Non-pigmented ciliary epithelial cell (primary cell): ENCODE measurements around the gene TPI1.

Experiments used
- DNase-seq: peaks from one replicate; pipeline ENCODE4 v3.0.0-alpha.2; 2010; ENCODE audit warnings: low read depth

TPI1 gene

DNA sequence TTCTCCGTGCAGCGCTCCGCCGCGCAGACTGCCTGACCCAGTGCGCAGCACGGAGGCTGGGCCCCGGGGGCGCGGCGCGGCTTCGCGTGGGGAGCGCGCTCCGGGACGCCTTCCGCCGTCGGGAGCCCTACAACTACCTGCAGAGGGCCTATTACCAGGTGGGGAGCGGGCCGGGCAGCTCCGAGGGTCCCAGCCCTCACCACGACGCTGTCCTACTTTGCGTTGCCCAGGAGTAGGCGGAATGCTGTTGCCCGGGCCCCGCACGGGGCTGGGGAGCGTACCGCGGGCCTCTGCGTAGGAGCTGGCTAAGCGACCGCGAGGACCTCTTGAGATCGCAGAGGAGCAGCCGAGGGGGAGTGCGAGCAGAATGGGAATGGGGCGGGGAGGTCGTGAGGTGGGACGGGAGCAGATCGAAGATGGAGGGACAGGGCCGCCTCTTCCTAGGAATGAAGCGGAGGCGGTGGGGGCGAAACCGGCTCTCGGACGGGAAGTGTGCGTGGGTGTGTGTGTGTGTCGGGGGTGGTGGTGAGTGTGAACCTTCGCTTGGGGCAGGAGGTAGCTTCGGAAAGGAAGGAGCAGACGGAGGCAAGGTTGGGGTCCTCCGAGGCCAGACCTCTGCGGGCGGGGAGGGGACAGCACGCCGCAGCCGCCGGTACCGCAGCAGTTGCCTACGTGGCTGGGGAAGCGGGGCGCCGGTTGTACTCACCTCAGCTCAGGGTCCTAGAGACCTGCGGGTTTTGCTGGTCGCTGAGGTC lies 38.4 kb upstream of the TPI1 start:
- DNase-seq = no peak

DNA sequence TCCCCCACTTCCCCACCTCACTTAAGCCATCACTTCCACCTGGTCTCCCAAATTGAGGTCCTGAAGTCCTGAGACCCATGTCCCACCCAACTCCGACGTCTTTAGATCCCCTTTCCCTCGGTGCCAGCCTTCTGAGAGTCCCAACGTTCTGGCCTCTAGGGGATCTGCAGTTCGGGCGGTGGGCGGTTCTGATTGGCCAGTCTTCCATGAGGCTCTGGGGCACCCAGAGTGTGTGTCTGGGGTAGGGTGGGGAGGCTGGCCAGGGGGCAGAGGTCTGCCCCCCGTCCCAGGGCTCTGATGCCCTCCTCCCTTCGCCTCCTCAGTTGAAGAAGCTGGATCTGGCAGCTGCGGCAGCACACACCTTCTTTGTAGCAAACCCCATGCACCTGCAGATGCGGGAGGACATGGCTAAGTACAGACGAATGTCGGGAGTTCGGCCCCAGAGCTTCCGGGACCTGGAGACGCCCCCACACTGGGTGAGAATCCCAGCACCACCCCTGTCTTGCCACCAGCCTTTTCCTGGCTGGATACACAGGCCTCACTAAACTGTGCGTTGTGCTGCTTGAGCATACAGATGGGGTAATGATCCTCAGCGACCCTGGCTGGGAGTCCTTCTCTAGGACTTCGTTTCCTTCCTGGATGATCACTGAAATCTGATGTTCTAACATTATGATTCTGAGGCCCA lies 37.7 kb upstream of the TPI1 start:
- DNase-seq = no peak

GRCh38 chr12:6830286-6830890 lies 36.9 kb upstream of the TPI1 start:
- DNase-seq = no peak

GRCh38 chr12:6830999-6831398 lies 36.3 kb upstream of the TPI1 start:
- DNase-seq = no peak

DNA sequence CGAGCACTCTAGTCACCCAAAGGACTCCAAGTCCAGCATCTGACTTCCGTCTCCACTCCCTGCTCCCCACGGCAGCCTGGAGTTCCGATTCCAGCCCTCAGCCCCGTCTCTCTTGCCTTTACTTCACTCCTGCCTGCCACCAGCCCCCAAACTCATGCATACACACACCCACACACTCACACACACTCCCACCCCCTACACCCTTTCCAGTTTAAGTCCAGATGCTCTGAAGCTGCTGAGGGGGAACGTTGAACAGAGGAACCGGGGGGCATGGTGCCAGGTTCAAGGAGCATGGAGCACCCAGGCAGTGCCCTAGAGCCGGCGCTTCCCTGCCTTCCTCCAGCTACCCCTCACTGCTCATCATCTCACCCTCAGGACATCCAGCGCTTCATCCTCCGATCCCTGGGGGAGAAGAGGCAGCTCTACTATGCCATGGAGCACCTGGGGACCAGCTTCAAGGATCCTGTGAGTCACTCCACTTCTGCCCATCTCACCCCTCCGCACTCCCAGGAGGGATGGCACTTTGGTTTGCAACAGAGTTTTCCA lies 35.8 kb upstream of the TPI1 start:
- no peak for DNase-seq

DNA sequence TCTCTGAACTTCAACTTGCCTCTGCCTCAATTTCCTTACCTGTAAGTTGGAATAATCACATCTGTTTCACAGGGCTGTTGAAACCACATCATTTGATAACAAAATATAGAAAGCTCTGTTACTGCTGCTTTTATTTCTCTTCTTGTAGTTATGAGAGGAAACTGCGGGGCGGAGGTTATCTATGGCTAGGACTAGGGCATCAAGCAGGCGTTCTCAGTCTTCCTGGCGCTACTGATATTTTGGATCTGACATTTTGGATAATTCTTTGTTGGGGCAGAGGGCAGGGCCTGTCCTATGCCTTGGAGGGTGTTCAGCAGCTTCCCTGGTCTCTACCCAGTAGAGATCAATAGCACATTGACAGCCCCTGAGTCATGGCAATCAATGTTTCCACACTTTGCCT lies 35.2 kb upstream of the TPI1 start:
- DNase-seq = no peak

DNA sequence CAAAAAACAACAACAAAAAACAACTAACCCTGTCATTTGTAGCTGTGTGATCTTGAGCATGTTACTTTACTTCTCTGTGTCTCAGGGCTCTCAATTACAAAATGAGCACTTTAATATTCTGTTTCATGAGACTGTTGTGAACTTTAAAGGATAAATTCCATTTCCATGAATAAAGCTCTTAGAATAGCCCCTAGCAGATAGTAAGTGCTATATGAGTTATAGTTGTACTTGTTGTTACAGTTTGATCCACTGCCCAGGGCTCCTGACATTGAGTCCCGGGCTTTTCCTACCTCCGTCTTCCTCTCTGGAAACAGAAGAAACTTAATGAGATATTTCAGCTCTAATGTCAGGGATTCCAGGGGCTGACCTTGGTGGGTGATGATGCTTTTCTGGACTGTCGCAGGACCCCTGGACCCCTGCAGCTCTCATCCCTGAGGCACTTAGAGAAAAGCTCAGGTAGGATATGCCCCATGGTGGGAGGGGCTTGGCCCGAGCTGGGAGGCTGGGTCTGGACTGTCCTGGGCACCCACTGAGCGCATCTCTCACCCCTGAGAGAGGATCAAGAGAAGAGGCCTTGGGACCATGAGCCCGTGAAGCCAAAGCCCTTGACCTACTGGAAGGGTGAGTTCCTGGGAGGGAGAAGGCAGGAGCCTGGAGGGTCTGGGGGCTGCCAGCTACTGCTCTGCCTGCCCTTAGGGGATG lies 34.0 kb upstream of the TPI1 start:
- DNase-seq = no peak

GRCh38 chr12:6834254-6834653 lies 33.1 kb upstream of the TPI1 start:
- DNase-seq = no peak

- no peak for DNase-seq
Measured at GRCh38 chr12:6834873-6835272, 32.5 kb upstream of the TPI1 start.

DNA sequence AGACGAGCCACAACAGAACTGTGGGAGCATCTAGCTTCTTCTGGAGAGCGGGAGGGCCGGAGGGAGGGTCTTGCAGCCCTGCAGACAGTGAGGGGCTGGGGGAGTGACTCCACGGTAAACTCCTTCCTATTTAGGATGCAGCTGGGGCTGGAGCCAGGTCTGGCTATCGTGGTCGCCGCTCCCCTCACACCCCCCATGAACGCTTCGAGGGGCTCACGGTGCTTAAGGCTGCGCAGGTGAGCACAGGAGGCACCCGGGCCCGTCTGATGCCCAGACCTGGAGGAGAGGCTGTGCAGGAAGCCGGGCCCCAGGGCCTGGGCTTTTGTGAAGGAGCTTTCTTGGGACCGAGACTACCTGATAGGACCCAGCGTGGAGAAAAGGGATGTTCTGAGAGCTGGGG lies 30.5 kb upstream of the TPI1 start:
- DNase-seq = no peak

DNA sequence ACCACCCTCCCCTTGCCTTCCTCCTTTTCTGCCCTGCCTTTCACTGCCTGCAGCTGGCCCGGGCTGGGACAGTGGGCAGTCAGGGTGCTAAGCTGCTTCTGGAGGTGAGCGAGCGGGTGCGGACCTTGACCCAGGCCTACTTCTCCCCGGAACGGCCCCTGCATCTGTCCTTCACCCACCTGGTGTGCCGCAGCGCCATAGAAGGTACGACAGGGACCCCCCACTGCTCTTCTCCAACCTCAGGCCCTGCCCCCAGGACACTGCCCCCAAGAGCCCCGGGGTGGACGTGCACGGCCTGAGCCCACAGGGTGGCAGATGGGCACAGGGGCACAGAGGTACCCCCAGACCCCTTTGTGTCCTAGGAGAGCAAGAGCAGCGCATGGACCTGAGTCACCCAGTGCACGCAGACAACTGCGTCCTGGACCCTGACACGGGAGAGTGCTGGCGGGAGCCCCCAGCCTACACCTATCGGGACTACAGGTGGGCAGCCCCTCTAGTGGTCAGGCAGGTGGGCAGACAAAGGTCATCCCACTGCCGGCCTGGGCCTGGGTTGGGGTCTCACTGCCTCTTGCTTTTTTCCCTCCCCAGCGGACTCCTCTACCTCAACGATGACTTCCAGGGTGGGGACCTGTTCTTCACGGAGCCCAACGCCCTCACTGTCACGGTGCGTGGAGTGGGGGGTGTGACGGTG lies 29.8 kb upstream of the TPI1 start:
- DNase-seq = no peak

GRCh38 chr12:6838854-6839253 lies 28.5 kb upstream of the TPI1 start:
- DNase-seq = no peak

DNA sequence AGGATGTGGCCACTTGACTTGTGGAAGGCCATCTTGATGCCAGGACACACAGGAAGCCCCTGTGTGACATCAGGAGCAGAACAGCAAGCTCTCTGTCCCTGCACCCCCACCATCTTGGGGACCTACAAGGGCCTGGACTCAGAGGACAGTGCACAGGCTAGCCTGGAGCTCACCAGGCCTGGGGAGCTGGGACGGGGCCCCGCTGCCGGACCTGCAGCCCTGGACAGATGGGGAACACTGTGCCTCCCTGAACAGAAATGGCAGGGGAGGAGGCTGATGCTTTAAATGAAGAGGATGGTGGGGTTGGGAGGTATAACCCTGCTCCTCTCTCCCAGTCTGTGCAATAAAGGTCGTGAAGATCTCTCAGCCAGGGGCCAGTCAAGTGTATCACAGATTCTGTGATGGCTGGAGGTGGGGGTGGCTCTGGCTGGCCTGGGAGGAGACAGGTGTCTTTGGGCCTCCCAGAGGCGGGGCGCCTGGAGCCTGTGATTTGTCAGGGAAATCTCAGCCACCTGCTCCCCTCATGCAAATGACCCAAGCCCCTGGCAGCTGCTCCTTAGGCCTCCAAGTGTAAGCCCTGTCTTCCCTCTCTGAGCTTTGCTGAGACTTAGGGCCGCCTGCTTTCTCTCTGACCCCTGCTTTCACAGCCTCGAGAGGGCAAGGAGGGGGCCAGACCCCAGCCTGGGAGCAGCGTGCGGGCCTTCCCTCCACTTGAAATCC lies 27.7 kb upstream of the TPI1 start:
- DNase-seq = no peak

DNA sequence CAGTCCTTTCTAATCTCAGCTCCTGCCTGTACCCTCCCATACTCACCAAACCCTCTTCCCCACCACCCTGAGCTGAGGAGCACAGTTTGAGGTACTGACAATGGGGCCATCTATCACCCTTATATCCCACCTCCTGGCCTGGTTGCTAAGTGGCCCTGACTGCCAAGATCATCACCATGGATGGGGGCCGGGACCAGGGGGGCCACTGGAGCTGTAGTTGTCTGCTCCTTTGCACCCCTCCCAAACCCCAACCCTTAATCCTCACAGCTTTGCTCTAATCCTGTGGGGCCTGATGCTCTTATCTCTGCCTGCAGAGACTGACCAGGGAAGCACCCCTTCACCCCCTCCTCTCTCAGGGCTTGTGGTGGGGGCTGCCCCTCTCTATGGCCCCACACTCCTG lies 27.0 kb upstream of the TPI1 start:
- DNase-seq = no peak

DNA sequence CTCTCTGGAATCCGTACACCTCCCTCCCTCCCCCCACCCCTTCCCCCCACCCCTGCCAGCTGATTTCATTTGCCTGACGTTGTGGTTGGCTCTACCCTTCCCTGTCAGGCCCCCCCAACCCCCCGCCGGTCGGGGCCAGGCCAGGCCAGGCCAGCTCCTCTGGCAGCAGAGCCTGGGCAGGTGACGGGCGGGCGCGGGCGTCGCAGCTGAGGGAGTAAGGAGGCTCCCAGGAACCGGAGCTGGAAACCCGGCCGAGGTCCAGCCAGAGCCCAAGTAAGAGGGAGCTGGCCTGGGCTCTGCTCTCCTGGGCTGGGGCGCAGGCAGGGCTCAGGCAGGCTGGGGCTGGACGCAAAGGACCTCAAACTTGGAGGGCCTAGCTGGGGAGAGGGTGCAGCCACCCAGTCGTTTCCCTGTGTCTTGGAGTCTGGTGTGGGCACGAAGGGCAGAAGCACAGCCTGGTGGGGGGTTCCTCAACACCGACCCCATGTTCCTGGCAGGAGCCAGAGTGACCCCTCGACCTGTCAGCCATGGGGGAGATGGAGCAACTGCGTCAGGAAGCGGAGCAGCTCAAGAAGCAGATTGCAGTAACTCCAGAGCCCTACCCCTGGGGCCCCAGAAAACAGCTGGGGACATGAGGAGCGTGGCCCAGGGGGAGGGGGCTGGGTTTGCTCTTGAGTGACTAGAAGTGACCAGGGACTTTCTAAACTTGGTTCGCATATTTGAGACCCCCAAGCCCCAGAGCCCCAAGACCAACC lies 26.4 kb upstream of the TPI1 start, which contains the start of gene GNB3:
Gene GNB3, plus strand, starts transcription at position 165 of the 755 bp plus-strand sequence. Its CDS starts 363 bp downstream, at position 528.
- no peak for DNase-seq

DNA sequence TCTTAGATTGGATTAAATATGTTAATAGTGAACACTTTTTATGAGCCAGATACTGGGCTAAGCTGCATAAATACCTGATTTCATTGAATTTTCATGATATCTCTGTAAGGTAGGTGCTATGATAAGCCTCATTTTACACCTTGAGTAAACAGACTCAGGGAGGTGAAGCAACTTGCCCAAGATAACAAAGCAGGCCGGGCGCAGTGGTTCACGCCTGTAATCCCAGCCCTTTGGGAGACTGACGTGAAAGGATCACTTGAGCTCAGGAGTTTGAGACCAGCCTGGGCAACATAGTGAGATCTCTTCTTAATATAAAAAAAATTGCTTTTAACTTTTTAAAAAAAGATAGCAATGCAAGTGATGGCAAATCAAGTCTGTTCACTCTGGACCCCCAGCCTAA lies 25.3 kb upstream of the TPI1 start:
- DNase-seq = no peak

- DNase-seq = no peak
Measured at GRCh38 chr12:6843118-6843902, 24.0 kb upstream of the TPI1 start.

- DNase-seq = no peak
Measured at GRCh38 chr12:6845395-6845794, 21.9 kb upstream of the TPI1 start.

DNA sequence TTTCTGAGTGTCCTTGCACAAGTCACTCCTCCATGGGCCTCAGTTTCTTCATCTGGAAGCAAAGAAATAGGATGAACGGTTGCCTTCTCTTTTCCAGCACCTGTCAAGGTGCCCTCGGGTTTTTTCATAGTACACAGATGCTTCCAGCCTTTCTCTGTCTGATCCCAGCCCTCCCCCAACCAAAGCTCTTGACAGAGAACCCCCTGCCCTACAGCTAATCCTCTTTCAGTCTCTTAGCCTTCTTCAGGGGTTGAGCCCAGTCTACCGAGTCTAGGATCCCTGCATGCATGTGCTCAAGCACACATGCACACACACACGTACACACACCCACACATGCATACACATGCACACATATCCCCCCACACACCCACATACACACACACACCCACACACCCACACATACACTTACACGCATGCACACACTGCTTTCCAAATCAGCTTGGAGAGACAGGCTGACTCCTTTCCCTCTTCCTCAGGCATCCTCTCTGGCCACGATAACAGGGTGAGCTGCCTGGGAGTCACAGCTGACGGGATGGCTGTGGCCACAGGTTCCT lies 20.9 kb upstream of the TPI1 start:
- no peak for DNase-seq
